Panc1 (cell line): ENCODE measurements around the gene CPZ. TPM values are rescaled to one million over a fixed set of nuclear protein-coding genes. Genes with fewer than 3 reads are reported as not detected.

Experiments
- ATAC-seq: fragments of 200-7000 bp; cut with Tn5 transposase; 2 replicates; pipeline ENCODE4 v1.9.1; 2020; ENCODE audit warnings: mild to moderate bottlenecking, moderate library complexity
- BruUV-seq: library from RNA; stranded (reverse); fragments of 400-500 nt; replicated peaks from 2 replicates; lab custom pipeline; 2021; lab: Mats Ljungman, UMichigan
- CTCF ChIA-PET: fragments of 300-600 bp; sonication (Branson Sonifier 250); formaldehyde crosslinking; loops from one replicate; lab custom pipeline; 2022; ENCODE audit warnings: antibody characterized with exemption; lab: Charles Lee
- POLR2A ChIA-PET: fragments of 300-600 bp; sonication (Branson Sonifier 250); formaldehyde crosslinking; loops from one replicate; lab custom pipeline; 2022; ENCODE audit warnings: antibody characterized with exemption; lab: Charles Lee
- DNase-seq: peaks from one replicate; pipeline ENCODE4 v3.0.0-alpha.2; 2010; ENCODE audit warnings: low read depth, low spot score
- H3K27ac ChIP-seq: 2 replicates; pipeline ENCODE4 v1.5.1; 2011; ENCODE audit warnings: mild to moderate bottlenecking, low read length, inconsistent platforms
- H3K27me3 ChIP-seq: fragments of 200-500 bp; sonication (Bioruptor generic); 2 replicates; pipeline ENCODE4 v1.6.0; 2014; ENCODE audit warnings: low read length, inconsistent platforms; ENCODE audit not compliant: control insufficient read depth, insufficient read depth
- H3K36me3 ChIP-seq: fragments of 200-500 bp; sonication (Bioruptor generic); 2 replicates; pipeline ENCODE4 v1.5.1; 2014; ENCODE audit warnings: inconsistent platforms, mild to moderate bottlenecking, low read length, moderate library complexity; ENCODE audit not compliant: control insufficient read depth, insufficient read depth
- H3K4me1 ChIP-seq: 2 replicates; pipeline ENCODE4 v1.5.1; 2011; ENCODE audit warnings: inconsistent platforms, mild to moderate bottlenecking, low read length, moderate library complexity; ENCODE audit not compliant: control insufficient read depth, insufficient read depth
- H3K4me3 ChIP-seq, 2 experiments: 2 replicates each; pipeline ENCODE4 v1.5.1; 2011 to 2012; ENCODE audit warnings: low read depth in 2 of 2, low read length in 2 of 2, mild to moderate bottlenecking in 2 of 2, inconsistent platforms in 1 of 2, moderate library complexity in 1 of 2
- H3K9me3 ChIP-seq: fragments of 200-500 bp; sonication (Bioruptor generic); 2 replicates; pipeline ENCODE4 v1.5.1; 2014; ENCODE audit warnings: low read depth, mild to moderate bottlenecking, inconsistent platforms, low read length, moderate library complexity; ENCODE audit not compliant: control insufficient read depth, insufficient read depth
- POLR2AphosphoS5 ChIP-seq: IDR thresholded peaks from 2 replicates; pipeline ENCODE4 v1.6.1; 2012; ENCODE audit warnings: mild to moderate bottlenecking, low read depth, low read length, moderate library complexity
- REST ChIP-seq, 2 experiments: IDR thresholded peaks; 2 replicates each; pipeline ENCODE4 v1.6.1; 2011 to 2012; ENCODE audit warnings: low read depth in 2 of 2, control low read depth in 1 of 2, low read length in 1 of 2, mild to moderate bottlenecking in 1 of 2, moderate library complexity in 1 of 2; ENCODE audit not compliant: insufficient read depth in 1 of 2
- SIN3A ChIP-seq: IDR thresholded peaks from 2 replicates; pipeline ENCODE4 v1.6.1; 2012; ENCODE audit warnings: low read depth, mild to moderate bottlenecking, low read length, moderate library complexity, borderline replicate concordance; ENCODE audit not compliant: insufficient read depth
- TCF7L2 ChIP-seq: IDR thresholded peaks from 2 replicates; pipeline ENCODE4 v1.6.1; 2011; ENCODE audit warnings: mild to moderate bottlenecking, low read depth, low read length, inconsistent platforms
- in situ Hi-C: cut with HindIII; loops from 2 replicates; pipeline ENCODE4 v1.10.0; 2016; ENCODE audit warnings: low sequenced_read_pairs, low pct_unique_long_range_greater_than_20kb
- intact Hi-C: fragments of 100-400 bp; cut with micrococcal nuclease; formaldehyde crosslinking; loops from one replicate; pipeline ENCODE4 v1.10.0; 2022; ENCODE audit not compliant: unreplicated experiment
- total RNA-seq: library from RNA; stranded (reverse); gene quantifications from one replicate; pipeline ENCODE4 v1.2.1, GENCODE V29; 2021; ENCODE audit not compliant: unreplicated experiment
- TF ChIP-seq, protein P1 (sequence below): fragments of 450-650 bp; IDR thresholded peaks from 2 replicates; pipeline ENCODE4 v1.5.1; 2017; ENCODE audit warnings: mild to moderate bottlenecking

The CPZ gene
- total RNA-seq, 1 experiment from 2014 or later, result 0.15 TPM

GRCh38 chr4:8612646-8613045 lies 20.1 kb downstream of the CPZ start:
- DNase-seq, result no peak
- no peak overlapping the region for H3K4me3 ChIP-seq
- BruUV-seq, result no TSS peak
- no peak for ATAC-seq
- CTCF ChIA-PET, result no interaction called here
- in situ Hi-C loops, result no loop called here
- no peak for TF ChIP-seq REST (IDR thresholded peaks at IDR 0.05; ENCODE audit: insufficient read depth in 1 of 2, low read depth in 2 of 2, low read length in 1 of 2)
- no peak for TF ChIP-seq TCF7L2
- TF ChIP-seq SIN3A, result no peak
- TF ChIP-seq, protein P1, sequence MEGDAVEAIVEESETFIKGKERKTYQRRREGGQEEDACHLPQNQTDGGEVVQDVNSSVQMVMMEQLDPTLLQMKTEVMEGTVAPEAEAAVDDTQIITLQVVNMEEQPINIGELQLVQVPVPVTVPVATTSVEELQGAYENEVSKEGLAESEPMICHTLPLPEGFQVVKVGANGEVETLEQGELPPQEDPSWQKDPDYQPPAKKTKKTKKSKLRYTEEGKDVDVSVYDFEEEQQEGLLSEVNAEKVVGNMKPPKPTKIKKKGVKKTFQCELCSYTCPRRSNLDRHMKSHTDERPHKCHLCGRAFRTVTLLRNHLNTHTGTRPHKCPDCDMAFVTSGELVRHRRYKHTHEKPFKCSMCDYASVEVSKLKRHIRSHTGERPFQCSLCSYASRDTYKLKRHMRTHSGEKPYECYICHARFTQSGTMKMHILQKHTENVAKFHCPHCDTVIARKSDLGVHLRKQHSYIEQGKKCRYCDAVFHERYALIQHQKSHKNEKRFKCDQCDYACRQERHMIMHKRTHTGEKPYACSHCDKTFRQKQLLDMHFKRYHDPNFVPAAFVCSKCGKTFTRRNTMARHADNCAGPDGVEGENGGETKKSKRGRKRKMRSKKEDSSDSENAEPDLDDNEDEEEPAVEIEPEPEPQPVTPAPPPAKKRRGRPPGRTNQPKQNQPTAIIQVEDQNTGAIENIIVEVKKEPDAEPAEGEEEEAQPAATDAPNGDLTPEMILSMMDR, result no peak
- no peak for TF ChIP-seq POLR2AphosphoS5
- no peaks in the 10 kb centered on the region for H3K27me3 ChIP-seq
- no peaks in the 10 kb centered on the region for H3K36me3 ChIP-seq
- no peak overlapping the region for H3K27ac ChIP-seq
- POLR2A ChIA-PET, result no interaction called here
- H3K9me3 ChIP-seq, result no peaks in the 10 kb centered on the region
- intact Hi-C loops, result no loop called here
- H3K4me1 ChIP-seq, result no peaks in the 10 kb centered on the region

GRCh38 chr4:8613421-8614364 lies 21.1 kb downstream of the CPZ start:
- intact Hi-C loops (no loop called here), in situ Hi-C loops (no loop called here)
- no peak for ATAC-seq
- Histone ChIP-seq H3K4me3 (no peak overlapping the region), H3K4me1 (no peaks in the 10 kb centered on the region), H3K27ac (no peak overlapping the region), H3K9me3 (no peaks in the 10 kb centered on the region), H3K27me3 (no peaks in the 10 kb centered on the region), H3K36me3 (no peaks in the 10 kb centered on the region)
- POLR2A ChIA-PET, result no interaction called here
- CTCF ChIA-PET, result no interaction called here
- TF ChIP-seq SIN3A, result no peak
- TF ChIP-seq POLR2AphosphoS5, result no peak
- no peak for TF ChIP-seq TCF7L2
- TF ChIP-seq REST (IDR thresholded peaks at IDR 0.05; ENCODE audit: insufficient read depth in 1 of 2, low read depth in 2 of 2, low read length in 1 of 2), result no peak
- TF ChIP-seq, protein P1, result no peak
- BruUV-seq, result no TSS peak
- no peak for DNase-seq
